Trophoblast cell (in vitro differentiated cells and primary cell): ENCODE results near the gene SND1.

Experiments used
- DNase-seq, 2 donors: peaks; one replicate each; pipeline ENCODE4 v3.0.0-alpha.2; 2016
- H2AFZ ChIP-seq: 2 replicates; pipeline ENCODE4 v1.6.1; 2013; ENCODE audit warnings: low read length, moderate library complexity, mild to moderate bottlenecking; ENCODE audit not compliant: insufficient read depth, poor library complexity
- H2AK5ac ChIP-seq: 2 replicates; pipeline ENCODE4 v1.6.1; 2013; ENCODE audit warnings: mild to moderate bottlenecking, low read length
- H2BK120ac ChIP-seq: 2 replicates; pipeline ENCODE4 v1.6.1; 2013; ENCODE audit warnings: low read length, mild to moderate bottlenecking, moderate library complexity; ENCODE audit not compliant: insufficient read depth, poor library complexity
- H2BK12ac ChIP-seq: 2 replicates; pipeline ENCODE4 v1.6.1; 2013; ENCODE audit warnings: mild to moderate bottlenecking, low read length, moderate library complexity
- H2BK5ac ChIP-seq: 2 replicates; pipeline ENCODE4 v1.6.1; 2013; ENCODE audit warnings: low read length, low read depth, moderate library complexity, mild to moderate bottlenecking; ENCODE audit not compliant: poor library complexity
- H3K14ac ChIP-seq: 2 replicates; pipeline ENCODE4 v1.6.1; 2013; ENCODE audit warnings: mild to moderate bottlenecking, low read length
- H3K18ac ChIP-seq: 2 replicates; pipeline ENCODE4 v1.6.1; 2013; ENCODE audit warnings: mild to moderate bottlenecking, low read length
- H3K23ac ChIP-seq: 2 replicates; pipeline ENCODE4 v1.6.1; 2013; ENCODE audit warnings: low read length
- H3K27ac ChIP-seq: 2 replicates; pipeline ENCODE4 v1.5.1; 2013; ENCODE audit warnings: low read depth, mild to moderate bottlenecking, inconsistent platforms, low read length, moderate library complexity
- H3K27me3 ChIP-seq: 2 replicates; pipeline ENCODE4 v1.6.1; 2013; ENCODE audit warnings: inconsistent platforms, mild to moderate bottlenecking, low read length, moderate library complexity; ENCODE audit not compliant: insufficient read depth
- H3K36me3 ChIP-seq, 2 experiments: 1 replicate in 1 of 2; 2 replicates in 1 of 2; pipeline ENCODE4 v1.6.1; 2013; ENCODE audit warnings: low read length in 2 of 2, mild to moderate bottlenecking in 2 of 2, moderate library complexity in 1 of 2; ENCODE audit not compliant: insufficient read depth in 2 of 2, control insufficient read depth in 1 of 2
- H3K4ac ChIP-seq: 2 replicates; pipeline ENCODE4 v1.6.1; 2013; ENCODE audit warnings: low read depth, mild to moderate bottlenecking, low read length, moderate library complexity
- H3K4me1 ChIP-seq, 2 experiments: 1 replicate in 1 of 2; 2 replicates in 1 of 2; pipeline ENCODE4 v1.6.1; 2013; ENCODE audit warnings: low read length in 2 of 2, mild to moderate bottlenecking in 2 of 2, moderate library complexity in 1 of 2; ENCODE audit not compliant: insufficient read depth in 2 of 2, control insufficient read depth in 1 of 2
- H3K4me2 ChIP-seq: 2 replicates; pipeline ENCODE4 v1.6.1; 2013; ENCODE audit warnings: inconsistent platforms, mild to moderate bottlenecking, low read length, moderate library complexity
- H3K4me3 ChIP-seq: 2 replicates; pipeline ENCODE4 v1.5.1; 2013; ENCODE audit warnings: mild to moderate bottlenecking, low read depth, low read length, inconsistent platforms
- H3K79me1 ChIP-seq: one replicate; pipeline ENCODE4 v1.6.1; 2013; ENCODE audit warnings: low read length
- H3K79me2 ChIP-seq: 2 replicates; pipeline ENCODE4 v1.6.1; 2013; ENCODE audit warnings: low read length, mild to moderate bottlenecking; ENCODE audit not compliant: control insufficient read depth, insufficient read depth, poor library complexity
- H3K9ac ChIP-seq: 2 replicates; pipeline ENCODE4 v1.6.1; 2013; ENCODE audit warnings: mild to moderate bottlenecking, low read length
- H3K9me3 ChIP-seq: 2 replicates; pipeline ENCODE4 v1.6.1; 2013; ENCODE audit warnings: low read depth, mild to moderate bottlenecking, control low read depth, inconsistent platforms, low read length; ENCODE audit not compliant: insufficient read depth
- H4K12ac ChIP-seq: 2 replicates; pipeline ENCODE4 v1.6.1; 2013; ENCODE audit warnings: low read depth, mild to moderate bottlenecking, low read length, moderate library complexity
- H4K8ac ChIP-seq: 2 replicates; pipeline ENCODE4 v1.6.1; 2013; ENCODE audit warnings: low read depth, mild to moderate bottlenecking, low read length, moderate library complexity
- H4K91ac ChIP-seq: one replicate; pipeline ENCODE4 v1.6.1; 2013; ENCODE audit warnings: low read depth, mild to moderate bottlenecking, low read length, moderate library complexity
- WGBS: extraction: QIAGEN DNeasy Blood & Tissue Kit; methylation state at CpG from one replicate; pipeline ENCODE4 v1.1.7; 2013; ENCODE audit warnings: missing lambda C conversion rate; ENCODE audit not compliant: insufficient read length, insufficient coverage; ENCODE audit errors: extremely low coverage; 5-methylcytosine and 5-hydroxymethylcytosine counted together

SND1 gene

DNA sequence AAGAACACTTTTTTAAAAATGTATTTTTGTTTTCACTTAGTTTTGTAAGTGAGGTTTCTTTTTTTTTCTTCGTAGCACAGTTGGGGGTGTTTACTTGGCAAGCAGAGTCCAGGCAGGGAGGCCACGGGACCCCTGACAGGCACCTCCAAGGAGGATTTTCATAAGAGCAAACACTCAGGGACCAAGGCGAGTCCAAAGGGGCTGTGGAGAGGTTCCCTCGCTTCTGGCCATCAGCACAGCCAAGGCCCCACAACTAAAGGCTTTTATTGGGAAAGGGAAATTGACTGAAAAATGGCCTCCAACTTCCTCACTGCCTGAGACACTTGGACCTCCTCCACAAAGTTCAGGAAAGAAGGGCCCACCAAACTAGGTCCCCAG is 205.5 kb downstream of the SND1 start:
- H2AK5ac ChIP-seq: no peak overlapping the region
- no peak overlapping the region for H4K91ac ChIP-seq
- no peak overlapping the region for H3K23ac ChIP-seq
- no peak overlapping the region for H3K4me2 ChIP-seq
- H2BK12ac ChIP-seq: no peak overlapping the region
- H3K4ac ChIP-seq: no peak overlapping the region
- no peaks in the 10 kb centered on the region for H3K79me1 ChIP-seq
- no peak overlapping the region for H3K14ac ChIP-seq
- WGBS: no CpG with 5 or more reads among the region's 4 CpGs
- H3K79me2 ChIP-seq: no peaks in the 10 kb centered on the region
- no peaks in the 10 kb centered on the region for H3K27me3 ChIP-seq
- peaks cover 3% of the 10 kb centered on the region for H3K9me3 ChIP-seq
- H2BK120ac ChIP-seq: no peak overlapping the region
- no peak overlapping the region for H4K8ac ChIP-seq
- no peak overlapping the region for H3K9ac ChIP-seq
- no peak overlapping the region for H3K27ac ChIP-seq
- H3K4me1 ChIP-seq: no peaks in the 10 kb centered on the region
- H3K18ac ChIP-seq: no peak overlapping the region
- peaks cover 0 to 7% of the 10 kb centered on the region in 2 experiments for H3K36me3 ChIP-seq
- no peak overlapping the region for H2BK5ac ChIP-seq
- H3K4me3 ChIP-seq: no peak overlapping the region
- H4K12ac ChIP-seq: no peak overlapping the region
- no peak overlapping the region for H2AFZ ChIP-seq
- no peak for DNase-seq

DNA sequence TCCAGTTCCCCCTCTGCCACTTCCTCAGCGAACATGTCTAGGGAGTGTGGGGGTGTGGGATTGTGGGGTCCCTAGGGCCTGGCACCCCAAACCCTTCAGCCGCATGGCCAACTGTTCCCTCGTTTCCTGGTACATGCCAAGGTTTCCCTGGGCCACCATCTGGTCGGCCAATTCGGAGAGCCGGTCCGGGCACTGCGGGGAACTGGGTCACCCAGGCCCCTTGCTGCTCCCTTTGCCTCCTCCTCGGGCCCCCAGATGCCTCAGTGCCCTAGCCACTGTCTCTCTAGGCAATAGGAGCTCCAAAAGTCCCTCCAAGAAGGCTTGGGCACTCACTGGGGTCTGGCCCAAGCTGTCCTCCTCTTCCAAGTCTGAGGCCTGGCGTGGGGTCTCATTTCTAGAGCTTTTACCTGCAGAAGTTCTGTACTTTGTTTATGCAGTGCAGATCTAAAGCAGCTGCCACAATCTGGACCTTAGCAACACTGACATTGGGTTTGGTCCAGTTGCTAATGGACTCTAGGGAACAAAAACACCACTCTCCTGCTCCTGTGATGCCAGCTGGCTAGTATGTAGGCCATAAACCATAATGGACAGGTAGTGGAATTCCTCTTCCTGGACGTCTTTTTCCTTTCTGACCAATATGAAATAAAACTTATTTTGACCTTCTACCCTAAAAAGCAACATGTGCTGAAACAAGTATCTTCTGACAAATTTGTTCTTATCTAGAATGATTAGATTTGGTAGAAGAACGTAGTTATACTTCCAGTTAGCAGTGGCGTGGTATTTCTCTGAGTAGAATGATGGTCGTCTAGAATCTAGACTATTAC is 206.3 kb downstream of the SND1 start:
- Histone ChIP-seq H3K9ac (no peak overlapping the region), H3K4me3 (no peak overlapping the region), H4K91ac (no peak overlapping the region), H3K27ac (no peak overlapping the region), H3K36me3 (peaks cover 0 to 7% of the 10 kb centered on the region in 2 experiments), H4K12ac (no peak overlapping the region), H4K8ac (no peak overlapping the region), H2BK120ac (no peak overlapping the region), H3K18ac (no peak overlapping the region), H2AK5ac (no peak overlapping the region), H3K4ac (no peak overlapping the region), H3K27me3 (no peaks in the 10 kb centered on the region), H3K79me2 (no peaks in the 10 kb centered on the region), H3K23ac (no peak overlapping the region), H3K79me1 (no peaks in the 10 kb centered on the region), H2AFZ (no peak overlapping the region), H2BK5ac (no peak overlapping the region), H3K14ac (no peak overlapping the region), H2BK12ac (no peak overlapping the region), H3K4me2 (no peak overlapping the region), H3K9me3 (peaks cover 3% of the 10 kb centered on the region), H3K4me1 (no peaks in the 10 kb centered on the region)
- WGBS: no CpG with 5 or more reads among the region's 14 CpGs
- DNase-seq: no peak

DNA sequence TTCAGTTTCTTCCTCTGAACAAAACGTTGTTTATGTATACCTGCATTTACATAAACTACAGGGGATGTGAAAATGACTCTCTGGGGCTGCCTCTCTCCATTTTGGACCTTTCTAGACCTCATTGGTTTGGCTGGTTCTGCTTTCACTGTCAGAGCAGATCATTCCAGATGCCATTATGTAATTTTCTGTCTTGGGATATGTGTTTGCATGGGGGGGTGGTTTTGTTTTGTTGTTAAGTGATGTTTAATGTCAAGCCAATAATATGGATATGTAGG is 206.9 kb downstream of the SND1 start:
- DNase-seq: no peak
- no peak overlapping the region for H2BK5ac ChIP-seq
- no peak overlapping the region for H2BK120ac ChIP-seq
- no peak overlapping the region for H3K4me2 ChIP-seq
- H3K18ac ChIP-seq: no peak overlapping the region
- H3K9ac ChIP-seq: no peak overlapping the region
- no peaks in the 10 kb centered on the region for H3K27me3 ChIP-seq
- no peak overlapping the region for H3K23ac ChIP-seq
- H2AFZ ChIP-seq: no peak overlapping the region
- no peak overlapping the region for H3K27ac ChIP-seq
- no peak overlapping the region for H3K4ac ChIP-seq
- no peaks in the 10 kb centered on the region for H3K79me2 ChIP-seq
- no peak overlapping the region for H3K4me3 ChIP-seq
- no peak overlapping the region for H4K8ac ChIP-seq
- H3K14ac ChIP-seq: no peak overlapping the region
- no peak overlapping the region for H2BK12ac ChIP-seq
- no peak overlapping the region for H4K12ac ChIP-seq
- H2AK5ac ChIP-seq: no peak overlapping the region
- peaks cover 3% of the 10 kb centered on the region for H3K9me3 ChIP-seq
- no peaks in the 10 kb centered on the region for H3K79me1 ChIP-seq
- no CpG with 5 or more reads among the region's 1 CpG for WGBS
- no peaks in the 10 kb centered on the region for H3K4me1 ChIP-seq
- H4K91ac ChIP-seq: no peak overlapping the region
- peaks cover 0 to 7% of the 10 kb centered on the region in 2 experiments for H3K36me3 ChIP-seq

DNA sequence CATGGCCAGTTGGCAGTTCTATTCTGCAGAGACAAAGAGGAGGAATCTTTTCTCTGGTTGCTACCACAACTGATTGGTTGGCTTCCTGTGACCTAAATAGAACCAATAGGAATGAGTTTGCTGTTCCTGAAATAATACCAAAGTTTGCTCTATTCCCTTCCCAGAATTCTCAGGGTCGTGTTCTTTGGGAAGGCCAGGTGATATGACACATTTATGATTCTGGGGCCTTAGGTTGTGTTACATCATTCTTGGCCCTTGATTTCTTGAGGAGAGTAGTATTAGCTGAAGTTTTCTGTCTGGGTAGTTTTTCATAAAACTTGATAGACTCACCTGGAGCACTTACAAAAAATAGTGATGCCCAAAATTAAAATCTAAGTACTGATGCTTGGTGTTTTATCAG is 207.3 kb downstream of the SND1 start:
- Histone ChIP-seq H3K36me3 (peaks cover 0 to 7% of the 10 kb centered on the region in 2 experiments), H3K79me2 (no peaks in the 10 kb centered on the region), H4K91ac (no peak overlapping the region), H3K27me3 (no peaks in the 10 kb centered on the region), H2AFZ (no peak overlapping the region), H3K23ac (no peak overlapping the region), H3K9me3 (peaks cover 3% of the 10 kb centered on the region), H4K8ac (no peak overlapping the region), H2BK5ac (no peak overlapping the region), H3K4me3 (no peak overlapping the region), H2BK120ac (no peak overlapping the region), H4K12ac (no peak overlapping the region), H3K4me2 (no peak overlapping the region), H3K27ac (no peak overlapping the region), H3K4me1 (no peaks in the 10 kb centered on the region), H3K9ac (no peak overlapping the region), H2BK12ac (no peak overlapping the region), H3K18ac (no peak overlapping the region), H3K79me1 (no peaks in the 10 kb centered on the region), H3K14ac (no peak overlapping the region), H2AK5ac (no peak overlapping the region), H3K4ac (no peak overlapping the region)
- WGBS: no CpG with 5 or more reads among the region's 1 CpG
- no peak for DNase-seq
